ENCODE measurements around the gene CDH3. TPM values are rescaled to one million over a fixed set of nuclear protein-coding genes. Genes with fewer than 3 reads are reported as not detected.

The CDH3 gene
- total and polyA plus RNA-seq, 2 of the 13 experiments (the other 11 are each of a cell fraction or from before 2014, with no cell fraction given): 0.11 TPM; not detected in 1

GRCh38 chr16:68737046-68737729 is 92.1 kb downstream of the CDH3 start, which contains the start of gene CDH1 (continued):
- no peak for TF ChIP-seq ZHX1 (CRISPR knock-in tag; IDR thresholded peaks at IDR 0.05; ENCODE audit: low read depth)
- no peak for TF ChIP-seq FOXJ3 (CRISPR knock-in tag; IDR thresholded peaks at IDR 0.05; ENCODE audit: borderline replicate concordance)
- TF ChIP-seq ZNF24 (IDR thresholded peaks at IDR 0.05): no peak
- no peak for TF ChIP-seq HNRNPL (IDR thresholded peaks at IDR 0.05; ENCODE audit: low read depth, low read length)
- TF ChIP-seq ZBTB26 (CRISPR knock-in tag; IDR thresholded peaks at IDR 0.05; ENCODE audit: borderline replicate concordance): no peak
- TF ChIP-seq SKI (IDR thresholded peaks at IDR 0.05; ENCODE audit: partially characterized antibody): no peak
- no peak for TF ChIP-seq SMC3 (IDR thresholded peaks at IDR 0.05; ENCODE audit: low read length)
- TF ChIP-seq PREB (CRISPR knock-in tag; IDR thresholded peaks at IDR 0.05): no peak
- TF ChIP-seq ATF6 (CRISPR knock-in tag; conservative IDR thresholded peaks at IDR 0.05): no peak
- no peak for TF ChIP-seq CENPBD1 (CRISPR knock-in tag; IDR thresholded peaks at IDR 0.05; ENCODE audit: borderline replicate concordance, low read depth)
- TF ChIP-seq PRMT3 (CRISPR knock-in tag; IDR thresholded peaks at IDR 0.05; ENCODE audit: borderline replicate concordance, low read depth): no peak
- no peak for TF ChIP-seq GPN1 (CRISPR knock-in tag; IDR thresholded peaks at IDR 0.05; ENCODE audit: borderline replicate concordance)
- TF ChIP-seq NRL (CRISPR knock-in tag; IDR thresholded peaks at IDR 0.05; ENCODE audit: borderline replicate concordance): peak; percentile 60; the same call in 1 of the 2 replicates
- TF ChIP-seq MEF2D (CRISPR knock-in tag; IDR thresholded peaks at IDR 0.05): no peak; the same call in 1 of the 2 replicates
- TF ChIP-seq CTCF (CRISPR knock-in tag; IDR thresholded peaks at IDR 0.05): no peak
- no peak for TF ChIP-seq SATB2 (CRISPR knock-in tag; IDR thresholded peaks at IDR 0.05)
- no peak for TF ChIP-seq ZZZ3 (CRISPR knock-in tag; IDR thresholded peaks at IDR 0.05; ENCODE audit: borderline replicate concordance)
- peak; percentile 38; the same call in 1 of the 2 replicates for TF ChIP-seq ARHGAP35 (CRISPR knock-in tag; IDR thresholded peaks at IDR 0.05; ENCODE audit: borderline replicate concordance)
